ENCODE data around the gene CRCP.
"Not testable (repeated sequence)": the region's sequence is repeated elsewhere in the genome, so short reads cannot be mapped to it uniquely, and the experiment has no call there.

CRCP gene

DNA sequence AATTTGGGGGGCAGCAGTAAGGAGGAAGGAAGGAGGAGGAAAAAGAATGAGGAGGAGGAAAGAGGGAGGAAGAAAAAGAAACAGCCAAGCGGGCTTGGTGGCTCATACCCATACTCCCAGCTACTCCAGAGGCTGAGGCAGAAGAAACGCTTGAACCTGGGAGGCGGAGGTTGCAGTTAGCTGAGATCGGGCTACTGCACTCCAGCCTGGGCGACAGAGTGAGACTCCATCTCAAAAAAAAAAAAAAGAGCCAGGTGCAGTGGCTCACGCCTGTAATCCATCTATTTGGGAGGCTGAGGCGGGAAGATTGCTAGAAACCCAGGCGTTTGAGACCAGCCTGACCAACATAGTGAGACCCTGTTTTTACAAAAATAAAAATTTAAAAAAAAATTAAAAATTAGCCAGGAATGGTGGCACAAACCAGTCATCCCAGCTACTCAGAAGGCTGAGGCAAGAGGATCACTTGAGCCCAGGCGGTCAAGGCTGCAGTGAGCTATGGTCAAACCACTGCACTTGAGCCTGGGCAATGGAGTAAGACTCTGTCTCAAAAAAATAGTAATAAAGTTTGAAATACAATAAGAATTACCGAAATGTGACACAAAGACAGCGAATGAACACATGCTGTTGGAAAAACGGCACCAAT is 14.1 kb upstream of the CRCP start:
- H3K4me2 ChIP-seq (ENCODE audit: low read length): peak overlapping the region; percentile 37
- H2BK120ac ChIP-seq (ENCODE audit: low read depth, low read length): no peak overlapping the region
- peak overlapping the region; percentile 80 for H3K56ac ChIP-seq (ENCODE audit: low read length)
- no peak overlapping the region for H3K23ac ChIP-seq (ENCODE audit: low read length)
- H3K36me3 ChIP-seq (ENCODE audit: control insufficient read depth, insufficient read depth, low read length): no peaks in the 10 kb centered on the region
- no peak overlapping the region for H3K4ac ChIP-seq (ENCODE audit: low read depth, low read length)
- H2BK15ac ChIP-seq (replicated peaks; ENCODE audit: low read depth): no peak overlapping the region
- H3K79me1 ChIP-seq (ENCODE audit: low read length): no peaks in the 10 kb centered on the region
- H4K8ac ChIP-seq (ENCODE audit: low read depth, low read length): no peak overlapping the region
- no peaks in the 10 kb centered on the region for H3K79me2 ChIP-seq (ENCODE audit: control insufficient read depth, insufficient read depth, low read length)
- no peaks in the 10 kb centered on the region for H3K27me3 ChIP-seq (ENCODE audit: insufficient read depth, low read length, poor library complexity)
- no peak for DNase-seq
- peak overlapping the region; percentile 14 for H3K27ac ChIP-seq (ENCODE audit: low read depth, low read length)
- H3K4me1 ChIP-seq (ENCODE audit: control insufficient read depth, low read depth, low read length): no peaks in the 10 kb centered on the region
- no peak overlapping the region for H2AK5ac ChIP-seq (ENCODE audit: low read length)
- H3K18ac ChIP-seq (ENCODE audit: low read length): peak overlapping the region; percentile 3
- no peak overlapping the region for H4K5ac ChIP-seq (ENCODE audit: low read length)
- H2BK5ac ChIP-seq (ENCODE audit: low read length): no peak overlapping the region
- H3K4me3 ChIP-seq (ENCODE audit: low read length): no peak overlapping the region
- H3K9ac ChIP-seq (ENCODE audit: low read length): peak overlapping the region; percentile 29
- WGBS (ENCODE audit: extremely low coverage, insufficient coverage, low lambda C conversion rate): no CpG with 5 or more reads among the region's 12 CpGs

DNA sequence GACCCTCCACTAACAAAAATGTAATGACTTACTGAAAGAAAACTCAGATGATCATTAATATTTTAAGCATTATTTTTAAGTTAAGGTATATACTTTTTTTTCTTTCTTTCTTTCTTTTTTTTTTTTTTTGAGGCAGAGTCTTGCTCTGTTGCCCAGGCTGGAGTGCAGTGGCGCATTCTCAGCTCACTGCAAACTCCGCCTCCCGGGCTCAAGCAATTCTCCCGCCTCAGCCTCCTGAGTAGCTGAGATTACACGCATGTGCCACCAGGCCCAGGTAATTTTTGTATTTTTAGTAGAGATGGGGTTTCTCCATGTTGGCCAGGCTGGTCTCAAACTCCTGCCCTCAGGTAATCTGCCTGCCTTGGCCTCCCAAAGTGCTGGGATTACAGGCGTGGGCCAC is 12.5 kb upstream of the CRCP start:
- not testable (repeated sequence) for DNase-seq; H2AK5ac ChIP-seq (ENCODE audit: low read length); H4K8ac ChIP-seq (ENCODE audit: low read depth, low read length); H3K4me3 ChIP-seq (ENCODE audit: low read length); H3K79me2 ChIP-seq (ENCODE audit: control insufficient read depth, insufficient read depth, low read length); H3K36me3 ChIP-seq (ENCODE audit: control insufficient read depth, insufficient read depth, low read length); H3K4me1 ChIP-seq (ENCODE audit: control insufficient read depth, low read depth, low read length); H3K4ac ChIP-seq (ENCODE audit: low read depth, low read length); H3K4me2 ChIP-seq (ENCODE audit: low read length); H2BK120ac ChIP-seq (ENCODE audit: low read depth, low read length); H2BK5ac ChIP-seq (ENCODE audit: low read length); H2BK15ac ChIP-seq (replicated peaks; ENCODE audit: low read depth); H4K5ac ChIP-seq (ENCODE audit: low read length); H3K56ac ChIP-seq (ENCODE audit: low read length); H3K23ac ChIP-seq (ENCODE audit: low read length); H3K27ac ChIP-seq (ENCODE audit: low read depth, low read length); H3K18ac ChIP-seq (ENCODE audit: low read length); H3K9ac ChIP-seq (ENCODE audit: low read length); H3K79me1 ChIP-seq (ENCODE audit: low read length); H3K27me3 ChIP-seq (ENCODE audit: insufficient read depth, low read length, poor library complexity)
- WGBS (ENCODE audit: extremely low coverage, insufficient coverage, low lambda C conversion rate): no CpG with 5 or more reads among the region's 6 CpGs

- not testable (repeated sequence) for DNase-seq; H4K5ac ChIP-seq (ENCODE audit: low read length); H3K4me3 ChIP-seq (ENCODE audit: low read length); H3K4me2 ChIP-seq (ENCODE audit: low read length); H3K79me1 ChIP-seq (ENCODE audit: low read length); H3K4ac ChIP-seq (ENCODE audit: low read depth, low read length); H3K18ac ChIP-seq (ENCODE audit: low read length); H3K56ac ChIP-seq (ENCODE audit: low read length); H3K79me2 ChIP-seq (ENCODE audit: control insufficient read depth, insufficient read depth, low read length); H3K9ac ChIP-seq (ENCODE audit: low read length); H3K23ac ChIP-seq (ENCODE audit: low read length); H2BK15ac ChIP-seq (replicated peaks; ENCODE audit: low read depth); H4K8ac ChIP-seq (ENCODE audit: low read depth, low read length); H2BK120ac ChIP-seq (ENCODE audit: low read depth, low read length); H3K36me3 ChIP-seq (ENCODE audit: control insufficient read depth, insufficient read depth, low read length); H2BK5ac ChIP-seq (ENCODE audit: low read length); H2AK5ac ChIP-seq (ENCODE audit: low read length); H3K27ac ChIP-seq (ENCODE audit: low read depth, low read length); H3K4me1 ChIP-seq (ENCODE audit: control insufficient read depth, low read depth, low read length); H3K27me3 ChIP-seq (ENCODE audit: insufficient read depth, low read length, poor library complexity)
- no CpG with 5 or more reads among the region's 3 CpGs for WGBS (ENCODE audit: extremely low coverage, insufficient coverage, low lambda C conversion rate)
Measured at GRCh38 chr7:66103994-66104393, 10.7 kb upstream of the CRCP start.

DNA sequence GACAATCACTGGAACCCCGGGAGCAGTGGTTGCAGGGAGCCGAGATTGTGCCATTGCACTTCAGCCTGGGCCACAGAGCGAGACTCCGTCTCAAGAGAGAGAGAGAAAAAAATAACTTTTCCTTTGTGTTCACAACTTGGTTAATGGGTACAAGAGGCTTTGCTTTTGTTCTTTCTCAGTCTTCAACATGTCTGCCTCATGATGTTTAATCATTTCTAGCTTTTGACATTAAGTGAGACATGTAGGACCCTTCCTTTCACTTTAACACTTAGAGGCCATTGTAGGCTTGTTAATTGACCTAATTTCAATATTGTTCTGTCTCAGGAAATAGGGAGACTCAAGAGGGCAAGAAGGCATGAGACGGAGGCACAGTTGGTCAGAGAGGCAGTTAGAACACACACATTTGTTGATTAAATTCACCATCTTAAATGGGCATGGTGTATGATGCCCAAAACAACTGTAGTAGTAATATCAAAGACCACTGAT is 9.3 kb upstream of the CRCP start:
- Histone ChIP-seq H3K27ac (ENCODE audit: low read depth, low read length) (no peak overlapping the region), H3K79me2 (ENCODE audit: control insufficient read depth, insufficient read depth, low read length) (no peaks in the 10 kb centered on the region), H2AK5ac (ENCODE audit: low read length) (no peak overlapping the region), H4K5ac (ENCODE audit: low read length) (no peak overlapping the region), H3K4me1 (ENCODE audit: control insufficient read depth, low read depth, low read length) (no peaks in the 10 kb centered on the region), H3K18ac (ENCODE audit: low read length) (no peak overlapping the region), H2BK120ac (ENCODE audit: low read depth, low read length) (no peak overlapping the region), H3K4ac (ENCODE audit: low read depth, low read length) (no peak overlapping the region), H3K23ac (ENCODE audit: low read length) (no peak overlapping the region), H3K56ac (ENCODE audit: low read length) (no peak overlapping the region), H3K27me3 (ENCODE audit: insufficient read depth, low read length, poor library complexity) (no peaks in the 10 kb centered on the region), H2BK5ac (ENCODE audit: low read length) (no peak overlapping the region), H3K36me3 (ENCODE audit: control insufficient read depth, insufficient read depth, low read length) (no peaks in the 10 kb centered on the region), H2BK15ac (replicated peaks; ENCODE audit: low read depth) (no peak overlapping the region), H3K79me1 (ENCODE audit: low read length) (no peaks in the 10 kb centered on the region), H3K4me2 (ENCODE audit: low read length) (no peak overlapping the region), H3K9ac (ENCODE audit: low read length) (no peak overlapping the region), H3K4me3 (ENCODE audit: low read length) (no peak overlapping the region), H4K8ac (ENCODE audit: low read depth, low read length) (no peak overlapping the region)
- no CpG with 5 or more reads among the region's 5 CpGs for WGBS (ENCODE audit: extremely low coverage, insufficient coverage, low lambda C conversion rate)
- no peak for DNase-seq

DNA sequence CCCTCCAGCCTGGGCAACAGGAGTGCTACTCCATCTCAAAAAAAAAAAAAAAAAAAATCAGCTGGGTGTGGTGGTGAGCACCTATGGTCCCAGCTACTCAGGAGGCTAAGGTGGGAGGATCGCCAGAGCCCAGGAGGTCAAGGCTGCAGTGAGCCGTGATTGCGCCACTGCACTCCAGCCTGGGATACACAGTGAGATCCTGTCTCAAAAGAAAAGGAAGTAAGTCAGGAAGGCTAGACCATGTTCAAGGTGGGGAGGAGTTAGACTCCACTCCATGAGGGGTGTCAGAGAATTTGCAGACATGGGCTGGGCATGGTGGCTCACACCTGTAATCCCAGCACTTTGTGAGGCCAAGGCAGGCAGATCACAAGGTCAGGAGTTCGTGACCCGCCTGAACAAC is 6.2 kb upstream of the CRCP start:
- H3K27me3 ChIP-seq (ENCODE audit: insufficient read depth, low read length, poor library complexity); H3K4me3 ChIP-seq (ENCODE audit: low read length); DNase-seq; H3K4me2 ChIP-seq (ENCODE audit: low read length); H4K5ac ChIP-seq (ENCODE audit: low read length); H2BK5ac ChIP-seq (ENCODE audit: low read length); H3K23ac ChIP-seq (ENCODE audit: low read length); H3K4me1 ChIP-seq (ENCODE audit: control insufficient read depth, low read depth, low read length); H3K79me2 ChIP-seq (ENCODE audit: control insufficient read depth, insufficient read depth, low read length); H3K79me1 ChIP-seq (ENCODE audit: low read length); H3K9ac ChIP-seq (ENCODE audit: low read length); H3K18ac ChIP-seq (ENCODE audit: low read length); H2AK5ac ChIP-seq (ENCODE audit: low read length); H3K36me3 ChIP-seq (ENCODE audit: control insufficient read depth, insufficient read depth, low read length); H4K8ac ChIP-seq (ENCODE audit: low read depth, low read length); H3K27ac ChIP-seq (ENCODE audit: low read depth, low read length); H3K4ac ChIP-seq (ENCODE audit: low read depth, low read length); H2BK15ac ChIP-seq (replicated peaks; ENCODE audit: low read depth); H3K56ac ChIP-seq (ENCODE audit: low read length); H2BK120ac ChIP-seq (ENCODE audit: low read depth, low read length): not testable (repeated sequence)
- no CpG with 5 or more reads among the region's 5 CpGs for WGBS (ENCODE audit: extremely low coverage, insufficient coverage, low lambda C conversion rate)

- no CpG with 5 or more reads among the region's 9 CpGs for WGBS (ENCODE audit: extremely low coverage, insufficient coverage, low lambda C conversion rate)
- Histone ChIP-seq H3K36me3 (ENCODE audit: control insufficient read depth, insufficient read depth, low read length) (no peaks in the 10 kb centered on the region), H3K18ac (ENCODE audit: low read length) (no peak overlapping the region), H3K4me1 (ENCODE audit: control insufficient read depth, low read depth, low read length) (no peaks in the 10 kb centered on the region), H3K56ac (ENCODE audit: low read length) (no peak overlapping the region), H3K27me3 (ENCODE audit: insufficient read depth, low read length, poor library complexity) (no peaks in the 10 kb centered on the region), H2AK5ac (ENCODE audit: low read length) (no peak overlapping the region), H3K4me3 (ENCODE audit: low read length) (no peak overlapping the region), H3K9ac (ENCODE audit: low read length) (no peak overlapping the region), H2BK120ac (ENCODE audit: low read depth, low read length) (no peak overlapping the region), H3K79me1 (ENCODE audit: low read length) (peaks cover 2% of the 10 kb centered on the region), H3K4me2 (ENCODE audit: low read length) (no peak overlapping the region), H2BK15ac (replicated peaks; ENCODE audit: low read depth) (no peak overlapping the region), H4K8ac (ENCODE audit: low read depth, low read length) (no peak overlapping the region), H2BK5ac (ENCODE audit: low read length) (no peak overlapping the region), H3K23ac (ENCODE audit: low read length) (no peak overlapping the region), H3K4ac (ENCODE audit: low read depth, low read length) (no peak overlapping the region), H3K79me2 (ENCODE audit: control insufficient read depth, insufficient read depth, low read length) (peaks cover 7% of the 10 kb centered on the region), H3K27ac (ENCODE audit: low read depth, low read length) (no peak overlapping the region), H4K5ac (ENCODE audit: low read length) (no peak overlapping the region)
- peak; percentile 16 for DNase-seq
Measured at GRCh38 chr7:66110856-66111255, 3.8 kb upstream of the CRCP start.
